IMR-90 (cell line): ENCODE data around the gene PTPRG. TPM values are rescaled to one million over a fixed set of nuclear protein-coding genes. Genes with fewer than 3 reads are reported as not detected.

Source experiments
- ATAC-seq: fragments of 200-7000 bp; cut with Tn5 transposase; 2 replicates; pipeline ENCODE4 v1.9.1; 2020; ENCODE audit warnings: low read depth, mild to moderate bottlenecking, moderate library complexity
- BruUV-seq: library from RNA; stranded (reverse); fragments of 400-500 nt; replicated peaks from 2 replicates; lab custom pipeline; 2021; lab: Mats Ljungman, UMichigan
- CTCF ChIA-PET: fragments of 300-600 bp; formaldehyde crosslinking; extraction: SDS; loops from one replicate; lab custom pipeline; 2021; ENCODE audit warnings: antibody characterized with exemption; lab: Yijun Ruan, JAX
- POLR2A ChIA-PET: fragments of 300-600 bp; sonication (Branson Sonifier 250); formaldehyde crosslinking; loops from one replicate; lab custom pipeline; 2022; ENCODE audit warnings: antibody characterized with exemption; ENCODE audit not compliant: unreplicated experiment; lab: Charles Lee
- DNase-seq: peaks from one replicate; pipeline ENCODE4 v3.0.0; 2013
- H2AFZ ChIP-seq: replicated peaks from 2 replicates; pipeline ENCODE3; 2013; ENCODE audit warnings: low read length, mild to moderate bottlenecking; ENCODE audit not compliant: poor library complexity
- H2AK5ac ChIP-seq: 2 replicates; pipeline ENCODE4 v1.6.1; 2013; ENCODE audit warnings: low read depth, low read length, inconsistent platforms
- H2AK9ac ChIP-seq: replicated peaks from 2 replicates; pipeline ENCODE3; 2013; ENCODE audit warnings: mild to moderate bottlenecking, low read depth, low read length, moderate library complexity; ENCODE audit not compliant: poor library complexity
- H2BK120ac ChIP-seq: 2 replicates; pipeline ENCODE4 v1.6.1; 2013; ENCODE audit warnings: low read depth, low read length, inconsistent platforms
- H2BK15ac ChIP-seq: 3 replicates; pipeline ENCODE4 v1.6.1; 2013; ENCODE audit warnings: low read depth, low read length, inconsistent platforms
- H2BK20ac ChIP-seq: 2 replicates; pipeline ENCODE4 v1.6.1; 2013; ENCODE audit warnings: low read depth, mild to moderate bottlenecking, inconsistent platforms, low read length, moderate library complexity
- H2BK5ac ChIP-seq: 2 replicates; pipeline ENCODE4 v1.6.1; 2013; ENCODE audit warnings: mild to moderate bottlenecking, low read depth, low read length, inconsistent platforms; ENCODE audit not compliant: poor library complexity, severe bottlenecking
- H3K14ac ChIP-seq: replicated peaks from 2 replicates; pipeline ENCODE4 v1.6.1; 2013; ENCODE audit warnings: low read depth, low read length, inconsistent platforms
- H3K18ac ChIP-seq: 2 replicates; pipeline ENCODE4 v1.6.1; 2013; ENCODE audit warnings: low read depth, low read length, control low read depth
- H3K23ac ChIP-seq: 2 replicates; pipeline ENCODE4 v1.6.1; 2013; ENCODE audit warnings: low read depth, low read length, inconsistent platforms
- H3K27ac ChIP-seq: 2 replicates; pipeline ENCODE4 v1.5.1; 2013; ENCODE audit warnings: mild to moderate bottlenecking, control low read depth, low read length; ENCODE audit not compliant: insufficient read depth
- H3K27me3 ChIP-seq: 2 replicates; pipeline ENCODE4 v1.6.1; 2013; ENCODE audit warnings: low read length; ENCODE audit not compliant: control insufficient read depth, insufficient read depth
- H3K36me3 ChIP-seq: 2 replicates; pipeline ENCODE4 v1.6.1; 2013; ENCODE audit warnings: low read length, mixed read lengths; ENCODE audit not compliant: control insufficient read depth, insufficient read depth
- H3K4ac ChIP-seq: 2 replicates; pipeline ENCODE4 v1.6.1; 2013; ENCODE audit warnings: low read depth, low read length, inconsistent platforms
- H3K4me1 ChIP-seq: 2 replicates; pipeline ENCODE4 v1.6.1; 2013; ENCODE audit warnings: low read length, mixed read lengths; ENCODE audit not compliant: control insufficient read depth, insufficient read depth
- H3K4me2 ChIP-seq: 2 replicates; pipeline ENCODE4 v1.6.1; 2013; ENCODE audit warnings: low read depth, mild to moderate bottlenecking, control low read depth, low read length, moderate library complexity
- H3K4me3 ChIP-seq: 2 replicates; pipeline ENCODE4 v1.5.1; 2013; ENCODE audit warnings: low read depth, mild to moderate bottlenecking, control low read depth, low read length, moderate library complexity; ENCODE audit not compliant: insufficient read depth
- H3K56ac ChIP-seq: 2 replicates; pipeline ENCODE4 v1.6.1; 2013; ENCODE audit warnings: low read length, inconsistent platforms; ENCODE audit not compliant: insufficient read depth; ENCODE audit errors: extremely low read depth
- H3K79me1 ChIP-seq, 2 experiments: 2 replicates each; pipeline ENCODE4 v1.6.1; 2013; ENCODE audit warnings: low read length in 2 of 2, inconsistent platforms in 1 of 2, low read depth in 1 of 2
- H3K9ac ChIP-seq: 2 replicates; pipeline ENCODE4 v1.6.1; 2013; ENCODE audit warnings: low read depth, low read length, control low read depth
- H3K9me1 ChIP-seq: 2 replicates; pipeline ENCODE4 v1.6.1; 2013; ENCODE audit warnings: low read length, inconsistent platforms; ENCODE audit not compliant: insufficient read depth
- H3K9me3 ChIP-seq: 2 replicates; pipeline ENCODE4 v1.6.1; 2013; ENCODE audit warnings: low read length; ENCODE audit not compliant: control insufficient read depth, insufficient read depth
- H4K20me1 ChIP-seq: 2 replicates; pipeline ENCODE4 v1.6.1; 2013; ENCODE audit warnings: low read length, inconsistent platforms; ENCODE audit not compliant: insufficient read depth
- H4K5ac ChIP-seq: 2 replicates; pipeline ENCODE4 v1.6.1; 2013; ENCODE audit warnings: mild to moderate bottlenecking, low read depth, low read length, control low read depth
- H4K8ac ChIP-seq, 2 experiments: 2 replicates each; pipeline ENCODE4 v1.6.1; 2013; ENCODE audit warnings: low read depth in 2 of 2, low read length in 2 of 2, control low read depth in 1 of 2, inconsistent platforms in 1 of 2
- H4K91ac ChIP-seq: 2 replicates; pipeline ENCODE4 v1.6.1; 2013; ENCODE audit warnings: low read depth, low read length, inconsistent platforms; ENCODE audit not compliant: insufficient read depth
- BHLHE40 ChIP-seq: fragments of 150-350 bp; IDR thresholded peaks from 2 replicates; pipeline ENCODE4 v1.6.1; 2016; ENCODE audit warnings: mild to moderate bottlenecking, low read depth, low read length
- CEBPB ChIP-seq: IDR thresholded peaks from 2 replicates; pipeline ENCODE4 v1.6.1; 2012; ENCODE audit warnings: low read depth, low read length, improper control_type of control experiment
- CHD1 ChIP-seq: IDR thresholded peaks from 2 replicates; pipeline ENCODE4 v1.6.1; 2012; ENCODE audit warnings: low read depth, low read length, improper control_type of control experiment
- CTCF ChIP-seq: conservative IDR thresholded peaks from 2 replicates; pipeline ENCODE4 v1.5.1; 2012; ENCODE audit warnings: mild to moderate bottlenecking, low read depth, low read length, improper control_type of control experiment
- ELK1 ChIP-seq: fragments of 150-350 bp; IDR thresholded peaks from 2 replicates; pipeline ENCODE4 v1.6.1; 2016; ENCODE audit warnings: low read depth, mild to moderate bottlenecking, low read length, moderate library complexity, borderline replicate concordance
- FOS ChIP-seq: fragments of 150-350 bp; IDR thresholded peaks from 2 replicates; pipeline ENCODE4 v1.6.1; 2016; ENCODE audit warnings: low read depth, low read length
- MAFK ChIP-seq: IDR thresholded peaks from 2 replicates; pipeline ENCODE4 v1.6.1; 2012; ENCODE audit warnings: low read depth, low read length, improper control_type of control experiment
- MAZ ChIP-seq: IDR thresholded peaks from 2 replicates; pipeline ENCODE4 v1.6.1; 2012; ENCODE audit warnings: low read depth, mild to moderate bottlenecking, low read length, improper control_type of control experiment, moderate library complexity, borderline replicate concordance
- MXI1 ChIP-seq: IDR thresholded peaks from 2 replicates; pipeline ENCODE4 v1.6.1; 2012; ENCODE audit warnings: low read depth, mild to moderate bottlenecking, low read length, moderate library complexity, borderline replicate concordance
- NFE2L2 ChIP-seq: fragments of 150-350 bp; IDR thresholded peaks from 2 replicates; pipeline ENCODE4 v1.6.1; 2016; ENCODE audit warnings: low read depth, mild to moderate bottlenecking, low read length
- POLR2A ChIP-seq: IDR thresholded peaks from 2 replicates; pipeline ENCODE4 v1.6.1; 2012; ENCODE audit warnings: mild to moderate bottlenecking, low read depth, low read length
- RAD21 ChIP-seq: IDR thresholded peaks from 2 replicates; pipeline ENCODE4 v1.6.1; 2012; ENCODE audit warnings: low read length, improper control_type of control experiment
- RCOR1 ChIP-seq: IDR thresholded peaks from 2 replicates; pipeline ENCODE4 v1.6.1; 2012; ENCODE audit warnings: mild to moderate bottlenecking, low read length, improper control_type of control experiment; ENCODE audit not compliant: insufficient replicate concordance
- RFX5 ChIP-seq: IDR thresholded peaks from 2 replicates; pipeline ENCODE4 v1.8.0; 2012; ENCODE audit warnings: low read depth, mild to moderate bottlenecking, low read length, moderate library complexity
- SMC3 ChIP-seq: fragments of 150-350 bp; IDR thresholded peaks from 2 replicates; pipeline ENCODE4 v1.6.1; 2016; ENCODE audit warnings: low read depth, mild to moderate bottlenecking, antibody characterized with exemption, low read length, moderate library complexity
- USF2 ChIP-seq: fragments of 150-350 bp; IDR thresholded peaks from 2 replicates; pipeline ENCODE4 v1.6.1; 2017; ENCODE audit warnings: mild to moderate bottlenecking, antibody characterized with exemption, low read length, low read depth
- WGBS, 2 experiments: methylation state at CpG; one replicate each; pipeline versions ENCODE4 v1.1.5 to v1.1.7; 2013; ENCODE audit warnings: missing lambda C conversion rate in 2 of 2; ENCODE audit not compliant: insufficient read length in 1 of 2; ENCODE audit errors: extremely low coverage in 2 of 2; 5-methylcytosine and 5-hydroxymethylcytosine counted together
- dilution Hi-C: fragments of 300-500 bp; cut with HindIII; formaldehyde crosslinking; loops from one replicate; pipeline ENCODE4 v1.14.3; 2018; ENCODE audit warnings: low sequenced_read_pairs; ENCODE audit not compliant: unreplicated experiment
- in situ Hi-C: fragments of 300-500 bp; cut with MboI; formaldehyde crosslinking; loops from 3 replicates; pipeline ENCODE4 v1.14.3; 2019; ENCODE audit warnings: low sequenced_read_pairs, inconsistent platforms, mixed read lengths
- intact Hi-C: fragments of 100-400 bp; cut with micrococcal nuclease; formaldehyde crosslinking; loops from 2 replicates; pipeline ENCODE4 v1.10.0; 2022
- polyA plus RNA-seq, 3 experiments: library from polyadenylated mRNA; depleted of rRNA; stranded (reverse); fragments of >200 nt; gene quantifications; 2 replicates each; pipeline ENCODE4 v1.2.3, GENCODE V29; 2012; ENCODE audit warnings: low replicate concordance in 1 of 3
- total RNA-seq: library from RNA; depleted of rRNA; stranded (reverse); fragments of >200 nt; gene quantifications from 2 replicates; pipeline ENCODE4 v1.2.3, GENCODE V29; 2012

The PTPRG gene
- total and polyA plus RNA-seq, 2 of the 4 experiments (the other 2 are of a cell fraction): 7.7 to 31.0 TPM

GRCh38 chr3:62094461-62094860 lies 533.1 kb downstream of the PTPRG start:
- 100% methylated on average over 1 of the region's 5 CpGs; no CpG with 5 or more reads in 1 of the 2 experiments for WGBS, 2 experiments
- in situ Hi-C loops: no loop called here

More at GRCh38 chr3:62094461-62094860, 533.1 kb downstream of the PTPRG start:
- Histone ChIP-seq H3K4me2 (no peak overlapping the region), H2AK9ac (no peak overlapping the region), H4K20me1 (no peaks in the 10 kb centered on the region), H2BK15ac (no peak overlapping the region), H2AFZ (no peak overlapping the region), H3K4me1 (no peaks in the 10 kb centered on the region), H4K5ac (no peak overlapping the region), H3K4ac (no peak overlapping the region), H3K79me1 (peaks cover 0 to 7% of the 10 kb centered on the region in 2 experiments; a peak in 3 of 4 replicates), H3K27me3 (no peaks in the 10 kb centered on the region), H3K36me3 (no peaks in the 10 kb centered on the region), H2AK5ac (no peak overlapping the region), H3K9me1 (no peaks in the 10 kb centered on the region; the same call in 1 of the 2 replicates), H2BK120ac (no peak overlapping the region), H3K9ac (no peak overlapping the region), H4K8ac (no peak overlapping the region), H3K18ac (no peak overlapping the region), H3K4me3 (no peak overlapping the region), H3K27ac (no peak overlapping the region), H4K91ac (no peak overlapping the region), H2BK5ac (no peak overlapping the region), H3K14ac (no peak overlapping the region), H3K9me3 (no peaks in the 10 kb centered on the region), H3K56ac (no peak overlapping the region), H3K23ac (no peak overlapping the region), H2BK20ac (no peak overlapping the region)
- no peak for DNase-seq
- no peak for ATAC-seq
- no TSS peak for BruUV-seq
- intact Hi-C loops: no loop called here
- ChIA-PET CTCF (no interaction called here), POLR2A (no interaction called here)
- dilution Hi-C loops: no loop called here
- TF ChIP-seq CTCF (no peak), BHLHE40 (no peak), MXI1 (no peak), CHD1 (no peak), POLR2A (no peak), ELK1 (no peak), RFX5 (no peak), FOS (no peak), MAFK (no peak), SMC3 (no peak), RCOR1 (no peak), NFE2L2 (no peak), RAD21 (no peak), MAZ (no peak), CEBPB (no peak), USF2 (no peak)
